ENCODE data around the gene LY6G5B.

- TF ChIP-seq POLR2A (IDR thresholded peaks at IDR 0.05) (no peak), CTCF (IDR thresholded peaks at IDR 0.05 in 4 of 5, conservative IDR thresholded peaks at IDR 0.05 in 1 of 5) (no peak)
Measured at GRCh38 chr6:31712296-31712695, 42.5 kb downstream of the LY6G5B start.

Measured in gastrocnemius medialis (tissue), 4 donors.